C1 segment of cervical spinal cord (tissue), 14 donors: ENCODE data around the gene COL7A1.
A peak's percentile ranks its signal among the peaks of the same experiment; 100 is the strongest.

Experiments used
- DNase-seq, 14 donors: peaks; one replicate each; lab custom pipeline; 2025; lab: John Stamatoyannopoulos, UW

The COL7A1 gene

GRCh38 chr3:48595075-48595525 is at the start of gene COL7A1:
Gene COL7A1 (minus strand): TSS chr3:48595329. CDS start chr3:48595159, 170 bp downstream.
- no peak for DNase-seq

GRCh38 chr3:48642605-48643004 is 47.5 kb upstream of the COL7A1 start:
- DNase-seq: no peak

- no peak for DNase-seq
These were observed 46.3 kb upstream of the COL7A1 start for GRCh38 chr3:48641396-48641795.

- no peak for DNase-seq
These were observed 44.9 kb upstream of the COL7A1 start for GRCh38 chr3:48639944-48640606.

GRCh38 chr3:48637305-48637704 is 42.2 kb upstream of the COL7A1 start:
- no peak for DNase-seq

- DNase-seq: no peak
These were observed 41.1 kb upstream of the COL7A1 start for GRCh38 chr3:48636149-48636655.

GRCh38 chr3:48635222-48636021 is 40.3 kb upstream of the COL7A1 start, which contains the start of gene SLC26A6:
Gene SLC26A6 (minus strand): TSS chr3:48635461. CDS start chr3:48635393, 68 bp downstream.
- peak; percentile 72 to 99 (median 91) for DNase-seq

GRCh38 chr3:48634661-48635221 is 39.6 kb upstream of the COL7A1 start:
- peak in 4 of 14 donors; percentile 17 to 60 (median 44) for DNase-seq

GRCh38 chr3:48633743-48634142 is 38.6 kb upstream of the COL7A1 start:
- no peak for DNase-seq

GRCh38 chr3:48633256-48633655 is 38.1 kb upstream of the COL7A1 start:
- no peak for DNase-seq

- no peak for DNase-seq
These were observed 36.7 kb upstream of the COL7A1 start for GRCh38 chr3:48631516-48632448.

- DNase-seq: no peak
These were observed 35.7 kb upstream of the COL7A1 start for GRCh38 chr3:48630833-48631232.

- DNase-seq: no peak
These were observed 35.3 kb upstream of the COL7A1 start for GRCh38 chr3:48630407-48630806.

GRCh38 chr3:48629894-48630293 is 34.8 kb upstream of the COL7A1 start:
- DNase-seq: no peak

GRCh38 chr3:48628277-48629017 is 33.3 kb upstream of the COL7A1 start:
- DNase-seq: no peak

GRCh38 chr3:48625600-48625999 is 30.5 kb upstream of the COL7A1 start:
- no peak for DNase-seq

- no peak for DNase-seq
These were observed 29.6 kb upstream of the COL7A1 start for GRCh38 chr3:48624767-48625166.

GRCh38 chr3:48623851-48624547 is 28.9 kb upstream of the COL7A1 start:
- DNase-seq: no peak

GRCh38 chr3:48621461-48621869 is 26.3 kb upstream of the COL7A1 start, which contains the start of gene TMEM89:
Gene TMEM89 (minus strand): TSS chr3:48621769. CDS start chr3:48621756, 13 bp downstream.
- no peak for DNase-seq
